ENCODE measurements around the gene PRODH2.

DNA sequence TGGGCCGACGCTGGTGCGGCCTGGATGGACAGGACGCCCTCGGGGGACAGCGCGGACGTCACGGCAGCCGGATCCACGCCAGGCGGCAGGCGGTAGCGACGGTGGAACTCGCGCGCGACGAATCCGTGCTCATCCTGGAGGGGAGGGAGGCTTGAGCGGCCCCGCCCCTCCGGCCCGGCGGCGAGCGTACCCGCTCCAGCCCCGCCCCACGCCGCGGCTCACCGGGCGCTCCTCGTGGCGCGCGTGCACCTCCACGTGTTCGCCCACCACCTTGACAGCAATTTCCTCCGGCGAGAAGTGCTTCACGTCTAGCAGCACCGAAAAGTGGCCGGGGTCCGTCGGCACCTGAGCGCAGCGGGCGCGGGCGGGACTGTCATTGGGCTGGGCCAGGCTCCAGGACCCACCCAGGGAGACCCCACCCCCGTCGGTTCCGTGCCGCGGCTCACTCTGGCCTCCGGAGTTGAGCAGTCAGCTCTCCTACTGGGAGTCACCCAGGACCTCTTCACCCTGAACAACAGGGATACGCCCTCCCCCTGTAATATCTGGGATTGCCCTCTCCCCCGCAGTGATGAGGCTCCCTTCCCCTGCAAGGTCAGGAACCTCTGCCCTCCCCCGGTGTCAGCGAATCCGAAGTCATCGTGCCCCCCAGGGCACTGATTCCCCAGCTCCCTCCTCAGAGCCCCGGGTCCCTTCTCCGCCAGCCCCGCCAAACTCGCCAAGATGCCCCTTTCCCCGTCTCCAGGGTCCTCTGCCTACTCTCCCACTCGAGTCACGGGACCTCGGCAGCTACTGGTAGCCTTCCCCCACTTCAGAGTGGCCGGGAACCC lies 56.9 kb downstream of the PRODH2 start:
- TF ChIP-seq, protein P1, sequence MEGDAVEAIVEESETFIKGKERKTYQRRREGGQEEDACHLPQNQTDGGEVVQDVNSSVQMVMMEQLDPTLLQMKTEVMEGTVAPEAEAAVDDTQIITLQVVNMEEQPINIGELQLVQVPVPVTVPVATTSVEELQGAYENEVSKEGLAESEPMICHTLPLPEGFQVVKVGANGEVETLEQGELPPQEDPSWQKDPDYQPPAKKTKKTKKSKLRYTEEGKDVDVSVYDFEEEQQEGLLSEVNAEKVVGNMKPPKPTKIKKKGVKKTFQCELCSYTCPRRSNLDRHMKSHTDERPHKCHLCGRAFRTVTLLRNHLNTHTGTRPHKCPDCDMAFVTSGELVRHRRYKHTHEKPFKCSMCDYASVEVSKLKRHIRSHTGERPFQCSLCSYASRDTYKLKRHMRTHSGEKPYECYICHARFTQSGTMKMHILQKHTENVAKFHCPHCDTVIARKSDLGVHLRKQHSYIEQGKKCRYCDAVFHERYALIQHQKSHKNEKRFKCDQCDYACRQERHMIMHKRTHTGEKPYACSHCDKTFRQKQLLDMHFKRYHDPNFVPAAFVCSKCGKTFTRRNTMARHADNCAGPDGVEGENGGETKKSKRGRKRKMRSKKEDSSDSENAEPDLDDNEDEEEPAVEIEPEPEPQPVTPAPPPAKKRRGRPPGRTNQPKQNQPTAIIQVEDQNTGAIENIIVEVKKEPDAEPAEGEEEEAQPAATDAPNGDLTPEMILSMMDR (IDR thresholded peaks at IDR 0.05), result no peak
- TF ChIP-seq POLR2AphosphoS5 (IDR thresholded peaks at IDR 0.05) (no peak), POLR2A (IDR thresholded peaks at IDR 0.05) (no peak)

All from prostate gland (tissue), 2 donors.